Transverse colon (tissue), 4 donors: ENCODE measurements around the gene HBS1L.

Experiments used
- CTCF ChIP-seq, 5 experiments: fragments of 200-600 bp in 3 of 5; fragments of 450-650 bp in 2 of 5; sonication (generic) in 3 of 5; IDR thresholded peaks; 1 replicate in 2 of 5; 2 replicates in 3 of 5; pipeline ENCODE4 v1.5.1; 2016 to 2017; ENCODE audit warnings: antibody characterized with exemption in 5 of 5, inconsistent platforms in 3 of 5, mild to moderate bottlenecking in 2 of 5, moderate library complexity in 1 of 5
- POLR2AphosphoS5 ChIP-seq, 3 donors: sonication (generic); formaldehyde crosslinking; IDR thresholded peaks; one replicate each; pipeline ENCODE4 v1.6.1; 2016; ENCODE audit warnings: antibody characterized with exemption in 3 of 3

DNA sequence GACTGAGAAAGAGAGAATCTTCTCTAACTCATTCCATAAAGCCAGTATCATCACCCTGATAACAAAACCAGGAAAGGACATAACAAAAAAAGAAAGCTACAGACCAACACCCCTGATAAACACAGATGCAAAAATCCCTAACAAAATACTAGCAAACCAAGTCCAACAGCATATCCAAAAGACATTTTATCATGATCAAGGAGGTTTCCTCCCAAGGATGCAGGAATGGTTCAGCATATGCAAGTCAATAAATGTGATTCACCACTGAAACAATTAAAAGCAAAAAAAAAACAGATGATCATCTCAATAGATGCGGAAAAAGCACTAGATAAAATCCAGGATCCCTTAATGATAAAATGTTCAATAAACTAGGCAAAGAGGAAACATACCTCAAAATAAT is 80.3 kb downstream of the HBS1L start:
- TF ChIP-seq CTCF (IDR thresholded peaks at IDR 0.05): no peak
- TF ChIP-seq POLR2AphosphoS5 (IDR thresholded peaks at IDR 0.05): no peak
